DND-41 (cell line): ENCODE results near the gene NAT9.

ENCODE experiments used
- EZH2 ChIP-seq: IDR thresholded peaks from 3 replicates; pipeline ENCODE4 v1.6.1; 2012; ENCODE audit warnings: borderline replicate concordance, low read depth, mild to moderate bottlenecking, moderate library complexity, low read length, inconsistent platforms; ENCODE audit not compliant: severe bottlenecking
- TF ChIP-seq, protein P1 (sequence below): IDR thresholded peaks from 2 replicates; pipeline ENCODE4 v1.5.1; 2012; ENCODE audit warnings: borderline replicate concordance, low read length, moderate library complexity, mild to moderate bottlenecking; ENCODE audit not compliant: poor library complexity, severe bottlenecking; ENCODE audit errors: extremely low read depth

DNA sequence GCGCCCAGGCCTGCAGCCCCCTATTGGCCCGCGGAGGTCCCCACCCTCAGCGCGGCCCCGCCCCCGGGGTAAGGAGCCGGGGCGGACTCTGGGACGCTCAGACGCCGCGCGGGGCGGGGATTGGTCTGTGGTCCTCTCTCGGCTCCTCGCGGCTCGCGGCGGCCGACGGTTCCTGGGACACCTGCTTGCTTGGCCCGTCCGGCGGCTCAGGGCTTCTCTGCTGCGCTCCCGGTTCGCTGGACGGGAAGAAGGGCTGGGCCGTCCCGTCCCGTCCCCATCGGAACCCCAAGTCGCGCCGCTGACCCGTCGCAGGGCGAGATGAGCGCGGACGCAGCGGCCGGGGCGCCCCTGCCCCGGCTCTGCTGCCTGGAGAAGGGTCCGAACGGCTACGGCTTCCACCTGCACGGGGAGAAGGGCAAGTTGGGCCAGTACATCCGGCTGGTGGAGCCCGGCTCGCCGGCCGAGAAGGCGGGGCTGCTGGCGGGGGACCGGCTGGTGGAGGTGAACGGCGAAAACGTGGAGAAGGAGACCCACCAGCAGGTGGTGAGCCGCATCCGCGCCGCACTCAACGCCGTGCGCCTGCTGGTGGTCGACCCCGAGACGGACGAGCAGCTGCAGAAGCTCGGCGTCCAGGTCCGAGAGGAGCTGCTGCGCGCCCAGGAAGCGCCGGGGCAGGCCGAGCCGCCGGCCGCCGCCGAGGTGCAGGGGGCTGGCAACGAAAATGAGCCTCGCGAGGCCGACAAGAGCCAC lies 27.4 kb downstream of the NAT9 start, which contains the start of gene NHERF1:
- TF ChIP-seq, protein P1, sequence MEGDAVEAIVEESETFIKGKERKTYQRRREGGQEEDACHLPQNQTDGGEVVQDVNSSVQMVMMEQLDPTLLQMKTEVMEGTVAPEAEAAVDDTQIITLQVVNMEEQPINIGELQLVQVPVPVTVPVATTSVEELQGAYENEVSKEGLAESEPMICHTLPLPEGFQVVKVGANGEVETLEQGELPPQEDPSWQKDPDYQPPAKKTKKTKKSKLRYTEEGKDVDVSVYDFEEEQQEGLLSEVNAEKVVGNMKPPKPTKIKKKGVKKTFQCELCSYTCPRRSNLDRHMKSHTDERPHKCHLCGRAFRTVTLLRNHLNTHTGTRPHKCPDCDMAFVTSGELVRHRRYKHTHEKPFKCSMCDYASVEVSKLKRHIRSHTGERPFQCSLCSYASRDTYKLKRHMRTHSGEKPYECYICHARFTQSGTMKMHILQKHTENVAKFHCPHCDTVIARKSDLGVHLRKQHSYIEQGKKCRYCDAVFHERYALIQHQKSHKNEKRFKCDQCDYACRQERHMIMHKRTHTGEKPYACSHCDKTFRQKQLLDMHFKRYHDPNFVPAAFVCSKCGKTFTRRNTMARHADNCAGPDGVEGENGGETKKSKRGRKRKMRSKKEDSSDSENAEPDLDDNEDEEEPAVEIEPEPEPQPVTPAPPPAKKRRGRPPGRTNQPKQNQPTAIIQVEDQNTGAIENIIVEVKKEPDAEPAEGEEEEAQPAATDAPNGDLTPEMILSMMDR: peak; percentile 31
- TF ChIP-seq EZH2: no peak
